SIG-M5 treated with dmso at 0.1 percent for 504 hours (cell line): ENCODE data around the gene PTPRK.

ENCODE experiments used
- DNase-seq: peaks from one replicate; lab custom pipeline; 2025; ENCODE audit not compliant: unreplicated experiment; lab: John Stamatoyannopoulos, UW

PTPRK gene

DNA sequence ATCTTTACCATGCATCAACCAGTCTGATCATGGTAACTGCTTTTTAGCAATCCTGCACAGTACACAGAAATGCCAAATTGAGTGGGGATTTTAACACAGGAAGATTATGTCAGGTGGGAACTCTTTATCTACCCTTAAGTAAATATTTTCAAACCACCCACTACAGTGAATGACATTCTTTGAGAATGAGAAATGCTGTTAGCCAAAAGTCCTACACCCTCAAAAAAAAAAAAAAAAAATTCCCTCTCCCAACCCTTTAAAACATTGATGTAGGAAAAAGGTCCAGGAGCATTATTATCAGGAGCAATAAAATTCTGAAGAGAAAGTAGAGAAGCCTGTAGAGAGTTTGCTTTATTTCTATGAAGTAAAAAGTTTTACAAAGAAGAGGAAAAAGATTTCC is 312.3 kb downstream of the PTPRK start:
- no peak for DNase-seq

DNA sequence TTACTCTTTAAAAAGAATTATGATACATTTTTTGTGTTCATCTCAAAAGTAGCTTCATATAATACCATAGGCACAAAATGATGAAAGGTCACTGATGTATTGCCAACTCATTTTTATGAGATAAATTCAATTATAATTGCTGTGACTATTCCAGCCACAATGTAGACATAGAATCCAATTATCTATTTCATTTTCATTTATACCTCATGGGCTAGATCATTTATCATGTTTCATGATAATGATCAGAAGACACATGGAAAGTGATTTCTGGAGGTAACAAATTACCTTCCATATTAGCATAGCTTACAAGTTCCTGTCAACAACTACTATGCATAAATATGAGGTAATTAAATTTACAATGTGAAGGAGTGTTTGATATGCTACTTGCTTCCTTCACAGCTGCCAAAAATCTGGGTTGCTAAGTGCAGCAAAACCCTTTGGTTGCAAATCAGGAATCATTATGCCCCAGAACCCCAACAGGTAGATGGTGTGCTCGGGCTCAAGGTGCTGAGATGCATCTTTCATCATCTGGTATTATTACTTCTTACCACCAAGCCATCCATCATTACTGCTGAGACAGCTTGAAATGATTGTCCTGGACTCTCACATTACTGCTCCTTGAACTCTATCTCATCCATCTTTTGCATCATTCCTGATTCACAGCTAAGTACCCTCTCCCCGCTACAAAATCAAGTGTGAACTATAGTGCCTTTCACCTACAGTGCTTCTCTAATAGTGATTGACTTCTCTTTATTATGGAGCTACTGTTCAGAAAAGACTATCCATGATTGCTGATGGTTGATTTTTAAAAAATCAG is 313.6 kb downstream of the PTPRK start:
- DNase-seq = no peak

DNA sequence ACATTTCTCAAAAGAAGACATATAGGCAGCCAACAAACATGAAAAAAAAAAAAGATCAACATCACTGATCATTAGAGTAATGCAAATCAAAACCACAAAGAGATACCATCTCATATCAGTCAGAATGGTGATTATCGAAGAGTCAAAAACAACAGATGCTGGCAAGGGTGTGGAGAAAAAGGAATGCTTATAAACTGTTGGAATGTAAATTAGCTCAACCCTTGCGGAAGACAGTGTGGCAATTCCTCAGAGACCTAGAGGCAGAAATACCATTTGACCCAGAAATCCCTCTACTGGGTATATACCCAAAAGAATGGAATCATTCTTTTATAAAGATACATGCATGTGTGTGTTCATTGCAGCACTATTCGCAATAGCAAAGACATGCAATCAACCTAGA is 315.8 kb downstream of the PTPRK start:
- DNase-seq = no peak

DNA sequence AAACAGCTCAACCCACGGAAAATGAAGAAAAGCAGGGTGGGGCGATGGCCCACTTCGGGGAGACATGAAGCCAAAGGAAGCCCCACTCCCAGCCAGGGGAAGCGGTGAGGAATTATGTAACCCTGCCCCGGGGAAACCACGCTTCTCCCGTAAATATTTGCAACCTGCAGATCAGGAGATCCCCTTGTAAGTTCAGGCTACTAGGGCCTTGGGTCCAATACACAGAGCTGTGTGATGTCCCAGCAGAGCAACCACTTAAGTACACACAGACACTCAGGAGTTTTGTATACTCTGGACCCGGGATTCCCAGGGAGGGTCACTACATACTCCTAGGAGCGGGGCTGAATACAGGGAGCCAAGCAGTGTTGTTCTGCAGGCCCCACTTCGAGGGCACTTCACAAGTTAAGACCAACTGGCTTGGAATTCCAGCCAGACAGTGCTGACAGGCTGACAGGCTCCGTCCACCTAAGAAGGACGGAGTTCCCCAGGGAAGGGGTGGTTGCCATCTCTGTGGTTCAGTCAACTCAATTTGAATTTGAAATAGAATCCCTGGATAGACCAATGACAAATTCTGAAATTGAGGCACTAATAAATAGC is 318.1 kb downstream of the PTPRK start:
- no peak for DNase-seq

DNA sequence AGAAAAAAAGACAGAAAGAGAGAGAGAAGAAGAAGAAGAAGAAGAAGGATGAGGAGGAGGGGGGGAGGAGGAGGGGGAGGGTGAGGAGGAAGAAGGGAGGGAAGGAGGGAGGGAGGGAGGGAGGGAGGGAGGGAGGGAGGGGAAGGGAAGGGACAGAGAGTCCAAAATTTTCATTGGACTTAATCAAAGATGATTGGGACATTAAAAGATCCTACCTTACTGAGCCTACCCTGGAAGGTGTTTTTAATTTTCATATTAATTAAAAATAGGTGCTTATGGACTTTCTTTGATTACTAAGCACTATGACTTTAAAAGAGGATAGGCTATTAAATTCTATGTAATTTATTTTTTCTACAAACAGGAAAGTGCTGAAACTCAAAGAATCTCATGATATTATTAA is 319.6 kb downstream of the PTPRK start:
- no peak for DNase-seq

DNA sequence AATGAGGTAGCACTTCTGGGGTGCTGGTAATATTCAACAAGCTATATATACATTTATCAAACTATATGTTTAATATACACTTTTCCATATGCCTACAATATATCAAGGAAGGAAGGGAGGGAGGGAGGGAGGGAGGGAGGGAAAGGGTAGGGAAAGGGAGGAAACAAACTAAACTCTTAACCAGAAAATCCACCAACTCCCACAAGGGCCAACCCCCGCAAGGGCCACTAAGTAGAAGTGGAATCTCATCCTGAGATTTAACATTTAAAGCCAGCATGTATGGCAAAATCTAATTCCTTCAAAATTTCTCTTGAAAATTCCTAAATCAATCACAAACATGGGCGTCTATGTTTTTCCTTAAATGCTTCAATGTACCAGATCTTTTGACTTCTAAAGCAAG is 320.9 kb downstream of the PTPRK start:
- DNase-seq = no peak

DNA sequence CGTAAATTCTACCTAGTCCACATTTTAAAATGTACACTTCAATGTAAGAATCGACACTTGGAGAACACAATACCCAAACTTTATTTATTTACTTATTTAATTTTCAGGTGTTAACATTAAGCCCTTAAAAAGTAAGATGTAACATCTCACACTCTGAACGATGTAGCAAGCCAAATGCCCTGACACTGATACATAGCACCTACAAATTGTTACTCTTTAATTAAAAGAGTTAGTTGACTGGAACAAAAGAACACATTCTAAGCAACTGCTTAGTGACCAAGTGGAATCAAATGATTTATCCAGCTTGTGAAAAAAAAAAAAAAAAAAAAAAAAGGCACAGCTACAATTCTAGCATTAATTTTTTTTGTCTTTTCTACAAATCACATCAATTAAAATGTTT is 327.4 kb downstream of the PTPRK start:
- DNase-seq = no peak

DNA sequence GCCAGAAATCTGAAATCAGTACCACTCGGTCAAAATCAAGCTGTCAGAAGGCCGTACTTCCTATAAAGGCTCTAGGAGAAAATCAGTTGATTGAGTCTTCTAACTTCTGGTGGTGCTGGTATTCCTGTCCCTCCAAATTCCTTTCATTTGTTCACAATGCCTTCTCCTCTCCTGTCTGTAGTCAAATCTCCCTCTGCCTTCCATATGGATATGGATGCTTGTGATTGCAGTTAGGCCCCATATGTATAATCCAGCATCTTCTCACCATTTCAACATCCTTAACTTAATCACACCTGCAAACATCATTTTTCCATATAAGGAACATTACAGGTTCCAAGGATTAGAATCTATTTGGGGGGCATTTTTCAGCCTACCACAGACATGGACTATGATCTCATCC is 331.7 kb downstream of the PTPRK start:
- no peak for DNase-seq

DNA sequence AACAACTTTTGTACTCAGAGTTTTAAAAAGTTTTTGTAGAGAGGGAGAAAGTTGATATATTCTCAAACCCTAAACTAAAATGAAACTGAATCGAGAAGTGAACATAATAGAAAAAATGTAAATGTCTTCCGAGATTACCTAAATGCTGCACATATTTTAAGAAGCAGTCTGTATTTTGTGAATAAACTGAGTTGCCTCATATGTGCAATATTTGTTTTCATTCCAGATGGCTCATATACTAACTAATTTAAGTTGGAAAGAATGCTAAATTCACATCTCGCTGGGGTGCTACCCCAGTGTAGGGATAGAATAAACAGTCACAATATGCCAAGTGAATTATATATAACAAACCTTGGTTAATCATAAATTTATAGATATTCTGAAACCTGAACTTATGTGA is 333.7 kb downstream of the PTPRK start:
- DNase-seq = no peak

DNA sequence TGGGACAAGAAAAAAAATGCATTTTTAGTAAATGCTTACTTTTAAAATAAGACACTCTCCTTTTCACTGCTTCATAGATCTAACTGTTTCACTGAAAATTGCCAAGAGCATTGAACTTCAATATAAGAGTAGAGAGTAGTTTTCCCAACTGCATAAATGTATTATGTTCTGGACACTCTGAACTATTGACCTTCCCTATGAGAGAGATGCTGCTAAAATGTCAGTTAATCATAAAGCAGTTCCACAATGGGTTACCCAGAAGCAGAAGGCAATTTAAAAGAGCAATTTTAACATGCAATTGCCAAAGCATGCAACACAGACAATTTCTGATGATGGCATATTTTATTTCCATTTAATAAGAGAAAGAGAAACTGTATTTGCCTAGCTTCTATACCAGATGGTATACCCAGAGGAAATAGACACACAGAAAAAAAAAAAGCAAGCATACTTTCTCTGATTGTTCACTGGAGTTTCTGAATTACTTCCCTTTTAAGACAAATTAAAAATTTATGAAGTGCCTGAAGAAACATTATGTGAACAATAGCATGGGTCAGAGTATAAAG is 340.4 kb downstream of the PTPRK start:
- DNase-seq = no peak

DNA sequence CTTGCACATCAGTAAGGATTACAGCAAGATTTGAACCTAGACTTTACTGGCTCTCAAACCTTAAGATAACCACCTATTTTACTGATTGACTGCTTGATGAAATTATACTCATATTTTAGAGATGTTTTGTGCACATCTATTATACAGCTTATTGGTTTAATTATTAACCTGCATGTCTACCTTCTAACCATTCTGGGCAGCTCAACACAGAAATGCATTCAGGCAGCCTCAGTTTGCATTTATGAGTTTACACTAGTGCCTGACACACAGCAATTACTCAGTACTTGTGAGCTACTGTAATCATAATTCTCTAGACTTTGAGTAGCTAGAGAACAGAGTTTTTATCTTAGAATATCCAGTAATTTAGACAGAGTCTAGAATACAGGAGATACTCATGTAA is 345.7 kb downstream of the PTPRK start:
- DNase-seq = no peak

DNA sequence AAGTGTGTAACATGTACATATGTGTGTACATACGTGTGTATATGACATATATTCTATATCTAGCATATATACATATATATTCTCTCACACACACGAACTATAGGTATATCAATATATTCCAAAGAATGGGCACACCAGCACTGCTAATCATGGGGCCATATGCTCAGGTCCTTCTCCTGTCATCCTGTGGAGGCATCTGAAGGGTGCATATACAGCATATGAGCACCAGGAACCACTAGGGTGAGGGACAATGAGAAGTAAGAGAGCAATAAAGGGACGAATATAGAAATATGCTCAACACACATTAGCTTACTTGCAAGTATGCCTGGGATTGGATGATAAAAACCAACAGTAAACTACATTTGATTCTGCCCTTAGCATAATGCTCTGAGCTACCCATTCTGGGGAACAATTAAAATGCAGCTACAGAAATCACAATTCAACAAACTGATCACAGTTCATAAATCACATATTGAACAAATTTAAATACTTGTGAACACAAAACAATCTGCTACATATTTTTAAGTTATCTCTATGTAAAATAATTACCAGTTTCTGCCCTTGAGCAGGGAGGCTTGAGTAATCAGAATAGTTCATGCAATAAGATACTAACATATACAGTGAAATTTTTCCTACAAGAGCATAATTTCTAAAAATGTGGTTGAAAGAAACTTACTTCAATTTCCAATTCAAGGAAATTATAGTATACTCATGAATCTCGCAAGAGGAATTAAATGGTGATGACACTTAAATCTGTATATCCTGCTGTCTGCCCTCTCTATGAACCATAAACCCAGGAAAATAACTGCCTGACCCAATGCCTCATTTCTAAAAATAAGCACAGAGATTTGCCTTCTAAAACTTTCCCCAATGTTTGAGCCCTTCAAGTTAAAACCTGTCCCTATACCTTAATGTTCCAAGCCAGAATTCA is 347.4 kb downstream of the PTPRK start:
- DNase-seq = no peak

DNA sequence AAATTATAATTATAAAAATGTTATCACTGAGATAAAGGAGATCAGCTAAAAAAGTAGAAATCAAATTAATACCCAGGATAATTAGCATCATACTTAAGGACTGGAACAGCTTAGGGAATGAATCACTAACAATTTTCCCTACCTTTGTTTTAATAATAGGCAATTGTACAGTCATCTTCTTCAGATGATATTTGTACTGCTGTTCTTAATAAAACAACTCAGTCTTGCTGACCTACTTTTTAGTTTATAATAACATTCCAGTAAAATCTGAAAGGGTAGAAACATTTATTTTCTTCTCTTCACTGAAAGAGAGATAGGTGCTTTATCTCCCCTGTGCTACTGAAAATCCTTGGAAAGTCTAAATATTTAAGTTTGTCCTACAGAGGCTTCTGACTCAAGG is 348.3 kb downstream of the PTPRK start:
- no peak for DNase-seq

DNA sequence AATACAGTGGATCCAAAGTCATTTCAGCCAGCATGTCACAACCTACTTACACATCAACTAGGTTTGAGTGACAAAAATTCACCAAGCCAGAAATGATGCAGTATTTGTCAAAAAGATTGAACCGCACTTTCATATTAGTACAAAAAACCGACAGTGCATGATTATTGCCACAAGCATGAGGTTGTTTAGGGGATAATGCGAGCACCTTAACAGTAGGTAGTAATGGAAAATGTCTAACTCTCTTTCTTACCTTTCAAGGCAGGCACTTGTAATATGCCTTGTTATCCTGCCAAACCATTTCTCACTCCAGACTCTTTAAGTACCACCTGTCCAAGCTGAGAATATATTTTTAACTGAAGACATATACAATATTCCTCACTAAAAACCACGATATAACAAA is 349.2 kb downstream of the PTPRK start:
- no peak for DNase-seq

DNA sequence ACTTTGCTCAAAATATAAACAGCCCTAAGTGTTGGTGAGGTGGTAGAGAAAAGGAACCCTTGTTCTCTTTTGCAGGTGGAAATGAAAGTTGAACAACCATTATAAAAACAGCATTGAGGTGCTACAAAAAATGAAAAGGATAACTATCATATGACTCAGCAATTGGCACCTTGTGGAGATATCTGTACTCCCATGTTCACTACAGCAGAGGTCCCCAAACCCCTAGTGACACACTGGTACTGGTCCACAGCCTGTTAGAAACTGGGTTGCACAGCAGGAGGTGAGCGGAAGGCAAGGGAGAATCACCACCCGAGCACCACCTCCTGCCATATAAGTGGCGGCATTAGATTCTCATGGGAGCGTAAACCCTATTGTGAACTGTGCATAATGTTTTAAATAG is 352.2 kb downstream of the PTPRK start:
- DNase-seq = no peak

DNA sequence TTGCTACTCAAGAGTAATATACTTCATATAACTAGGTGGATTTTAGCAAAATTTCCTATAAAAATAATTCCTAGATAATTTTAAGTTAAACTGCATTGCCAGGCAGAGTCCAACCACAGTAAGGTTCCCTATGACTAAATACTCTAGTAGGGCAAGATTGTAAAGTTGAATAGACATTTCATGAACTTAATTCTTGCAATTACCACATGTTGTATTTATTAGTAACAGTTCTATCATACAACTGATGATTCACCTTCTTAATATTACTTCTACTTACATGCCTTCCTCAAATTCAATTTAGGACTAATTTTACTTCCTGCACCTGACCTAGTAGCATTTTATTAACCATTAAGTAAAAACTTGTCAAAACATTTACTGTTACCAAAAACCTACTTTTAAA is 352.8 kb downstream of the PTPRK start:
- DNase-seq = no peak

DNA sequence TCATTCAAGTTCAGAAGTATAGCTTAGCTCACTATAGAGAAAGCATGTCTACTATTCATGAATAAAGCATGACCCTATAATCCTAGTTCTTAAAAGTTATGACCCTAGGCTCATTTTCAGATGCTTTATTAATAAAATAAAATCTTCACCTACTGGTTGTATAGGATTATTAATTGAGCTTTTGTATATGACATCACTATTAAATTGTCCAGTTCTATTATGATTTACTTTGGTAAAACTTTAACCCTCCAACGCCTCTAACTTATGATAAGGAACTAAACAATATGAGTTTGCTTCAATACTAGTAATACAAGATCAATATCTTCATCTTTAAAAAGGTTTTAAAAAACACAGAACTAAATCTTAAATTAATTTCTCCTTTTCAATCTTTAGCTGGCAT is 356.1 kb downstream of the PTPRK start:
- DNase-seq = no peak

DNA sequence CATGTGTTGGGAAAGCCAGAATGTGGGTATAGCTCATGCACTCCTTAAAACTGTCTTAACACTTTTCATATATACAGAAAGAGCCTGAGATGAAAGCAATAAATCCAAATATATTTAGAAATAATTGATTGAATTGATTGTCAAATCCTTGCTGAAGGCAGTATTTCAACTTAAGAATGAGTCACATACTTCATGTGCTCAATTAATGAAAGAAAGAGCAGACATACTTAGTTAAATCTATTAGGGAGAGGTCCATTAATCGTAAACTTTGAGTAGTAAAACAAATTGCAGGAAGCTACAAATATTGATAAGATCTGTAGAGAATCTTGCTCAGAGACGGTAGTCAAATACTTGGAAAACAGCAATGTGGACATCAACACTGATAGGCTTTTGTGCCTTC is 358.0 kb downstream of the PTPRK start:
- DNase-seq = no peak

DNA sequence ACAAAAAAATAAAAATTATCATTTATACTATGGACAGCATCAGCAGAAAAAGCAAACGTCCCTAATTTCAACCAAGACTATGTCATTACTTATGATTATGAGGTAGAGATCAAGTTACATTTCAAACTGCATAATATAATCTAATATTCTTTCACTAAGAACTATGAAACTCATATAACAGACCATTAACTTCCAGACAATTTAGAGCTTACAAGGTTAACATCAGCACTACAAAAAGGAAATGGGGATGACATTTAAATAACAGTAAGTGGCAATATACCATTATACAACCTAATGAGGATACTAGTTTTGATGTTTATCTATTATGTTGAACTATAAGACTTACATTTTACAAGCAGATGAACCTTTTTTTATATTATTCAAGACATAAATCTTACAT is 358.6 kb downstream of the PTPRK start:
- DNase-seq = no peak

DNA sequence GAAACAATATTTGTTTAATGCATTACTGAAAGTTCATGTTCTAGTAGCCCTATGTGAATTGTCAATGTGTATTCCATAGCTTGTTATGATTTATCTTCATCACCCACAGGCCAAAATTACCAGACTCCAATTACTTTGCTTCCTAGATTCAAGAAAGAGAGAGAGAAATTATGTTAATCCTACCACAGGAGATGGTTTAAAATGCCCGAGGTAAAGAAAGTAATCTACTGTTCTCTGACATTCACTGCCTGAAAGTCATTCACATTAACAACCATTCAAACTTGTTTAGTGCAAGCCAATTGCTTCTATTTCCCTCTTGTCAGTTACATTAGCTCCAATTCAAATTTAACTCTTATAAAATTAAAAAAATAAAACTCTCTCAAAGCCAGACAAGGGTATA is 359.1 kb downstream of the PTPRK start:
- DNase-seq = no peak

DNA sequence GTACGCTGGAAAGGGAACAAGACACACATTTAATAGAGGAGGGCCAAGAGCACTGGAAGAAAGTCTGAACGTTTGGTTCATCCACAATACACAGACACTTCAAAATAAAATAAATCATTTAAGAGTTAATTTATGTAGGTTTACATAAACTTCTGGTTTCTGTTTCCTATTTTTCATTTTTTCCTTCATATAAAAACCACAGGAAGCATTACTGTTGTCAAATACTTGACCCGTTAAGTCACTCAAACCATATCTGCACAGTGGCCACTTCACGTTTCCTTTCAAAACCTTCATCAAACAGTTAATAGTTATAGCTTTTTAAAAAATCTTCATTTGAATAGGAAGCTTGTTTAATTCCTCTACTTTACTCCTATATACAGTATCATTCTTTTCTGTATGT is 361.9 kb downstream of the PTPRK start:
- DNase-seq = no peak
